ENCODE results near the gene SLC17A7. TPM values are rescaled to one million over a fixed set of nuclear protein-coding genes. Genes with fewer than 3 reads are reported as not detected.

SLC17A7 gene
- total RNA-seq, 4 donors from 2014 or later = 0.48 to 6.3 (median 1.0) TPM

DNA sequence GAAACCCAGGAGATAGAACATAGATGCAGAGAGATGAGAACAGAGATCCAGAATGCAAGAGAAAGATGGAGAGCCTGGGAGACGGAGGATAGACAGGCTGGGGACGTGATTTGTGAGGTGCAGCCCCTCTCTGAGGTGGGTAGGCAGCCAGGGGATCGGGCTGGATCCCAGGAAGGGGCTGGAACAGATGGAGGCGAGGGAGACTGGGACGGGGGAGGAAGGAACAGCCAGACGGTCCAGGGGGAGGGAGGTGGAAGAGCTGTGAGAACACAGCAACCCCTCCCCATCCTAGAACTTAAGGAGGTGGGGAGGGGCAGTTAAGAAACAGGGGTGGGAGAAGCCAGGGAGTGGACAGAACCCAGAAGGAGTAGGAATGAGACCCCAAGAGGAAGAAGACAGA is 3.1 kb downstream of the SLC17A7 start:
- no peak for DNase-seq (ENCODE audit: low spot score)
- no peak for ATAC-seq (ENCODE audit: low FRiP score)
- TF ChIP-seq CTCF (IDR thresholded peaks at IDR 0.05) = no peak

- no peak for TF ChIP-seq CTCF (IDR thresholded peaks at IDR 0.05)
- ATAC-seq (ENCODE audit: low FRiP score) (no peak), DNase-seq (ENCODE audit: low spot score) (no peak)
Measured at GRCh38 chr19:49437231-49437630, 4.1 kb downstream of the SLC17A7 start.

GRCh38 chr19:49436381-49437017 is 4.8 kb downstream of the SLC17A7 start:
- no peak for DNase-seq (ENCODE audit: low spot score)
- no peak for ATAC-seq (ENCODE audit: low FRiP score)
- TF ChIP-seq CTCF (IDR thresholded peaks at IDR 0.05) = no peak

DNA sequence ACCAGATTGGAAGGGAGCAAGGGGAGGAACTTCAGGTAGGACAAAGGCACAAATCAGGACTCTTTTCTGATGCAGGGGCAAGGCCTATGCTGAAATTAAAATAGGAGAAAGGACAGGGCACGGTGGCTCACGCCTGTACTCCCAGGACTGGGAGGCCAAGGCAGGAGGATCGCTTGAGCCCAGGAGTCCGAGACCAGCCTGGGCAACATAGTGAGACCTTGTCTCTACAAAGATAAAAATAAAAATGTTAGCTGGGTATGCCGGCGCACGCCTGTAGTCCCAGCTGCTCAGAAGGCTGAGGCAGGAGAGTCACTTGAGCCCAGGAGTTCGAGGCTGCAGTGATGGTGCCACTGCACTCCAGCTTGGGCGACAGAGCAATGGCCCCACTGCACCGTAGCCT is 5.7 kb downstream of the SLC17A7 start:
- no peak for TF ChIP-seq CTCF (IDR thresholded peaks at IDR 0.05)
- no peak for ATAC-seq (ENCODE audit: low FRiP score)
- no peak for DNase-seq (ENCODE audit: low spot score)

GRCh38 chr19:49434907-49435583 is 6.3 kb downstream of the SLC17A7 start:
- DNase-seq (ENCODE audit: low spot score) = no peak
- no peak for TF ChIP-seq CTCF (IDR thresholded peaks at IDR 0.05)
- no peak for ATAC-seq (ENCODE audit: low FRiP score)

- DNase-seq (ENCODE audit: low spot score) = no peak
- ATAC-seq (ENCODE audit: low FRiP score) = no peak
- TF ChIP-seq CTCF (IDR thresholded peaks at IDR 0.05) = no peak
Measured at GRCh38 chr19:49433240-49433901, 8.0 kb downstream of the SLC17A7 start.
